H9 (cell line): ENCODE results near the gene CATSPER1. TPM values are rescaled to one million over a fixed set of nuclear protein-coding genes. Genes with fewer than 3 reads are reported as not detected.

Experiments
- DNase-seq: peaks from one replicate; pipeline ENCODE4 v3.0.0-alpha.2; 2017
- H2AFZ ChIP-seq: one replicate; pipeline ENCODE4 v1.6.1; 2013; ENCODE audit warnings: mild to moderate bottlenecking, low read length, control low read depth, moderate library complexity
- H2AK5ac ChIP-seq: 2 replicates; pipeline ENCODE4 v1.6.1; 2013; ENCODE audit warnings: low read length, control low read depth, mixed read lengths; ENCODE audit not compliant: insufficient read length
- H2BK120ac ChIP-seq: one replicate; pipeline ENCODE4 v1.6.1; 2013; ENCODE audit warnings: low read depth, mild to moderate bottlenecking, low read length, control low read depth, inconsistent platforms; ENCODE audit not compliant: poor library complexity, severe bottlenecking
- H2BK12ac ChIP-seq: 2 replicates; pipeline ENCODE4 v1.6.1; 2013; ENCODE audit warnings: low read length, control low read depth, mixed read lengths, low read depth; ENCODE audit not compliant: insufficient read length
- H2BK15ac ChIP-seq: 2 replicates; pipeline ENCODE4 v1.6.1; 2013; ENCODE audit warnings: low read depth, low read length, control low read depth
- H2BK20ac ChIP-seq: one replicate; pipeline ENCODE4 v1.6.1; 2013; ENCODE audit warnings: low read depth, mild to moderate bottlenecking, low read length, control low read depth, inconsistent platforms; ENCODE audit not compliant: poor library complexity, severe bottlenecking
- H2BK5ac ChIP-seq: 2 replicates; pipeline ENCODE4 v1.6.1; 2013; ENCODE audit warnings: low read length, control low read depth, mixed read lengths; ENCODE audit not compliant: insufficient read length
- H3K14ac ChIP-seq: 2 replicates; pipeline ENCODE4 v1.6.1; 2013; ENCODE audit warnings: low read length, control low read depth; ENCODE audit not compliant: insufficient read depth
- H3K18ac ChIP-seq: 2 replicates; pipeline ENCODE4 v1.6.1; 2013; ENCODE audit warnings: low read depth, mild to moderate bottlenecking, mixed read lengths, low read length, control low read depth; ENCODE audit not compliant: insufficient read length
- H3K23ac ChIP-seq: 2 replicates; pipeline ENCODE4 v1.6.1; 2013; ENCODE audit warnings: low read length, control low read depth, mixed read lengths, low read depth; ENCODE audit not compliant: insufficient read length
- H3K23me2 ChIP-seq: 2 replicates; pipeline ENCODE4 v1.6.1; 2013; ENCODE audit warnings: low read depth, mild to moderate bottlenecking, mixed read lengths, low read length, control low read depth; ENCODE audit not compliant: insufficient read length, poor library complexity, severe bottlenecking
- H3K27ac ChIP-seq: 2 replicates; pipeline ENCODE4 v1.5.1; 2013; ENCODE audit warnings: low read length, control low read depth, mixed read lengths, low read depth; ENCODE audit not compliant: insufficient read length
- H3K27me3 ChIP-seq: 2 replicates; pipeline ENCODE4 v1.6.1; 2013; ENCODE audit warnings: low read length, control low read depth, inconsistent platforms; ENCODE audit not compliant: insufficient read depth
- H3K4ac ChIP-seq: 2 replicates; pipeline ENCODE4 v1.6.1; 2013; ENCODE audit warnings: low read depth, mild to moderate bottlenecking, control low read depth, inconsistent platforms, low read length, moderate library complexity
- H3K4me1 ChIP-seq: 2 replicates; pipeline ENCODE4 v1.6.1; 2013; ENCODE audit warnings: low read length, control low read depth, inconsistent platforms; ENCODE audit not compliant: insufficient read depth
- H3K4me2 ChIP-seq: 2 replicates; pipeline ENCODE4 v1.6.1; 2013; ENCODE audit warnings: low read length, control low read depth, mixed read lengths; ENCODE audit not compliant: insufficient read length, insufficient read depth
- H3K56ac ChIP-seq: 2 replicates; pipeline ENCODE4 v1.6.1; 2013; ENCODE audit warnings: low read depth, mild to moderate bottlenecking, mixed read lengths, low read length, control low read depth; ENCODE audit not compliant: insufficient read length
- H3K79me1 ChIP-seq: 2 replicates; pipeline ENCODE4 v1.6.1; 2013; ENCODE audit warnings: low read depth, mild to moderate bottlenecking, moderate library complexity, low read length, control low read depth, inconsistent platforms; ENCODE audit not compliant: insufficient read depth, poor library complexity, severe bottlenecking
- H3K79me2 ChIP-seq: 2 replicates; pipeline ENCODE4 v1.6.1; 2013; ENCODE audit warnings: low read length, control low read depth, inconsistent platforms; ENCODE audit not compliant: insufficient read depth
- H3K9ac ChIP-seq: 2 replicates; pipeline ENCODE4 v1.6.1; 2013; ENCODE audit warnings: low read length, control low read depth, mixed read lengths; ENCODE audit not compliant: insufficient read length; ENCODE audit errors: extremely low read depth
- H3K9me3 ChIP-seq: one replicate; pipeline ENCODE4 v1.6.1; 2013; ENCODE audit warnings: low read depth, low read length, inconsistent platforms; ENCODE audit not compliant: control insufficient read depth
- H3T11ph ChIP-seq: one replicate; pipeline ENCODE4 v1.6.1; 2013; ENCODE audit warnings: mild to moderate bottlenecking, low read length, control low read depth, inconsistent platforms
- H4K20me1 ChIP-seq: one replicate; pipeline ENCODE4 v1.6.1; 2013; ENCODE audit not compliant: control insufficient read depth, insufficient read length, insufficient read depth
- H4K5ac ChIP-seq: 2 replicates; pipeline ENCODE4 v1.6.1; 2013; ENCODE audit warnings: low read depth, mild to moderate bottlenecking, mixed read lengths, low read length, control low read depth; ENCODE audit not compliant: insufficient read length
- H4K8ac ChIP-seq: replicated peaks from 2 replicates; pipeline ENCODE4 v1.6.1; 2013; ENCODE audit warnings: low read length, control low read depth, mixed read lengths, low read depth; ENCODE audit not compliant: insufficient read length
- H4K91ac ChIP-seq: 2 replicates; pipeline ENCODE4 v1.6.1; 2013; ENCODE audit warnings: low read depth, mild to moderate bottlenecking, moderate library complexity, mixed read lengths, low read length, control low read depth; ENCODE audit not compliant: insufficient read length
- H3K27ac Mint-ChIP-seq, 3 experiments: 2 replicates in 2 of 3; 3 replicates in 1 of 3; pipeline ENCODE4 v1.8.0; 2020 to 2021; ENCODE audit warnings: mixed read lengths in 3 of 3, mild to moderate bottlenecking in 1 of 3, moderate library complexity in 1 of 3
- H3K27me3 Mint-ChIP-seq: 2 replicates; pipeline ENCODE4 v1.8.0; 2021; ENCODE audit warnings: low read depth, mild to moderate bottlenecking, moderate library complexity, mixed read lengths
- H3K36me3 Mint-ChIP-seq, 3 experiments: 2 replicates in 2 of 3; 3 replicates in 1 of 3; pipeline ENCODE4 v1.8.0; 2020 to 2021; ENCODE audit warnings: low read depth in 3 of 3, mixed read lengths in 3 of 3; ENCODE audit not compliant: insufficient read depth in 1 of 3
- H3K4me1 Mint-ChIP-seq, 2 experiments: 2 replicates each; pipeline ENCODE4 v1.8.0; 2020; ENCODE audit warnings: mixed read lengths in 2 of 2
- H3K4me3 Mint-ChIP-seq, 2 experiments: 2 replicates in 1 of 2; 3 replicates in 1 of 2; pipeline ENCODE4 v1.8.0; 2020 to 2021; ENCODE audit warnings: mild to moderate bottlenecking in 2 of 2, mixed read lengths in 2 of 2, moderate library complexity in 1 of 2
- H3K9me3 Mint-ChIP-seq, 2 experiments: 2 replicates in 1 of 2; 3 replicates in 1 of 2; pipeline ENCODE4 v1.8.0; 2020; ENCODE audit warnings: mild to moderate bottlenecking in 2 of 2, mixed read lengths in 2 of 2, moderate library complexity in 1 of 2
- CTCF ChIP-seq: fragments of 200-600 bp; sonication (generic); conservative IDR thresholded peaks from 3 replicates; pipeline ENCODE4 v1.8.0; 2021; ENCODE audit warnings: antibody characterized with exemption, mild to moderate bottlenecking
- WGBS: extraction: QIAGEN DNeasy Blood & Tissue Kit; methylation state at CpG from one replicate; pipeline ENCODE4 v1.1.7; 2013; ENCODE audit warnings: missing lambda C conversion rate, low lambda C conversion rate, mixed read lengths; ENCODE audit not compliant: insufficient read length; ENCODE audit errors: extremely low coverage; 5-methylcytosine and 5-hydroxymethylcytosine counted together
- total RNA-seq: library from RNA; stranded (reverse); gene quantifications from 2 replicates; pipeline ENCODE4 v1.2.1, GENCODE V29; 2021

The CATSPER1 gene
- total RNA-seq, 1 experiment from 2014 or later: not detected

DNA sequence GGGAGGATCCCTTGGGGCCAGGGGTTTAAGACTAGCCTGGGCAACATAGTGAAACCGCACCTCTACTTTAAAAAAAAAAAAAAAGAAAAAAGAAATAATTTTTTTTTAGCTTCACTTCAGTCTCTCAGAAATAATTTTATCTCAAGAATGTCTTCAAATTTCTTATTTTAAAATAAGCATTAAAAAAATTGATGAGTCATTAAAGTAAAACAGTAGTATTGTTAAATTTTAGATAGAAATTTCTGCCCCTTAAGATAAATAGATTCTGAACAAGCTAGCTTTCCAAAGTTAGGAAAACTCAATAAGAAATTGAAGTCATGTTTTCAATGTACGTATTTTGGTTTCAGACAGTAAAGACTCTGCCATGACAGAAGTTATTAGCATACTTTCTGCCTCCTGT lies 36.1 kb upstream of the CATSPER1 start:
- H2BK5ac ChIP-seq: no peak overlapping the region
- H3K9me3 Mint-ChIP-seq: no peaks in the 10 kb centered on the region
- H4K20me1 ChIP-seq: no peaks in the 10 kb centered on the region
- H4K91ac ChIP-seq: no peak overlapping the region
- H3K27ac ChIP-seq: no peak overlapping the region
- H2BK20ac ChIP-seq: no peak overlapping the region
- no peak overlapping the region for H3K4me3 Mint-ChIP-seq
- H3K23ac ChIP-seq: no peak overlapping the region
- no peak overlapping the region for H2BK15ac ChIP-seq
- H3K4ac ChIP-seq: no peak overlapping the region
- H2BK12ac ChIP-seq: no peak overlapping the region
- no peaks in the 10 kb centered on the region for H3K27me3 ChIP-seq
- no peak overlapping the region for H3T11ph ChIP-seq
- no peak overlapping the region for H2BK120ac ChIP-seq
- no peaks in the 10 kb centered on the region for H3K23me2 ChIP-seq
- no peak overlapping the region for H3K14ac ChIP-seq
- no peak overlapping the region for H4K8ac ChIP-seq
- H2AK5ac ChIP-seq: no peak overlapping the region
- DNase-seq: no peak
- no peak overlapping the region for H3K9ac ChIP-seq
- H3K18ac ChIP-seq: no peak overlapping the region
- peaks cover 72 to 97% (median 95%) of the 10 kb centered on the region in 3 experiments for H3K36me3 Mint-ChIP-seq
- no peak overlapping the region for H3K4me2 ChIP-seq
- H3K4me1 ChIP-seq: no peaks in the 10 kb centered on the region
- no peak overlapping the region for H3K56ac ChIP-seq
- no peaks in the 10 kb centered on the region for H3K79me1 ChIP-seq
- H3K79me2 ChIP-seq: no peaks in the 10 kb centered on the region
- no peaks in the 10 kb centered on the region for H3K4me1 Mint-ChIP-seq
- WGBS: no CpG with 5 or more reads among the region's 2 CpGs
- H4K5ac ChIP-seq: no peak overlapping the region
- H3K9me3 ChIP-seq: no peaks in the 10 kb centered on the region
- no peaks in the 10 kb centered on the region for H3K27me3 Mint-ChIP-seq
- H2AFZ ChIP-seq: no peak overlapping the region
- no peak for TF ChIP-seq CTCF
- no peak overlapping the region for H3K27ac Mint-ChIP-seq
